Neural crest cell (in vitro differentiated cells): Measurements from ENCODE around the gene HSP90AB1. TPM values are rescaled to one million over a fixed set of nuclear protein-coding genes. Genes with fewer than 3 reads are reported as not detected.

Experiments
- DNase-seq: peaks from one replicate; pipeline ENCODE4 v3.0.0; 2021; ENCODE audit warnings: low read depth, mixed read lengths, low spot score
- H3K27ac Mint-ChIP-seq: one replicate; pipeline ENCODE4 v1.8.0; 2021; ENCODE audit warnings: mild to moderate bottlenecking, mixed read lengths; ENCODE audit not compliant: unreplicated experiment
- H3K27me3 Mint-ChIP-seq: 2 replicates; pipeline ENCODE4 v1.8.0; 2021; ENCODE audit warnings: low read depth, mild to moderate bottlenecking, mixed read lengths
- H3K36me3 Mint-ChIP-seq: 2 replicates; pipeline ENCODE4 v1.8.0; 2021; ENCODE audit warnings: low read depth, mild to moderate bottlenecking, mixed read lengths
- H3K4me1 Mint-ChIP-seq: 2 replicates; pipeline ENCODE4 v1.8.0; 2021; ENCODE audit warnings: mixed read lengths
- H3K4me3 Mint-ChIP-seq: one replicate; pipeline ENCODE4 v1.8.0; 2021; ENCODE audit warnings: mild to moderate bottlenecking, mixed read lengths
- H3K9me3 Mint-ChIP-seq: 2 replicates; pipeline ENCODE4 v1.8.0; 2021; ENCODE audit warnings: mixed read lengths
- total RNA-seq: library from RNA; stranded (reverse); gene quantifications from 2 replicates; pipeline ENCODE4 v1.2.1, GENCODE V29; 2021
- TF ChIP-seq, protein P1 (sequence below): fragments of 200-600 bp; sonication (generic); conservative IDR thresholded peaks from 2 replicates; pipeline ENCODE4 v1.5.0; 2021; ENCODE audit warnings: antibody characterized with exemption, mild to moderate bottlenecking

Gene HSP90AB1
- total RNA-seq, 1 donor from 2014 or later: 1,508 TPM

DNA sequence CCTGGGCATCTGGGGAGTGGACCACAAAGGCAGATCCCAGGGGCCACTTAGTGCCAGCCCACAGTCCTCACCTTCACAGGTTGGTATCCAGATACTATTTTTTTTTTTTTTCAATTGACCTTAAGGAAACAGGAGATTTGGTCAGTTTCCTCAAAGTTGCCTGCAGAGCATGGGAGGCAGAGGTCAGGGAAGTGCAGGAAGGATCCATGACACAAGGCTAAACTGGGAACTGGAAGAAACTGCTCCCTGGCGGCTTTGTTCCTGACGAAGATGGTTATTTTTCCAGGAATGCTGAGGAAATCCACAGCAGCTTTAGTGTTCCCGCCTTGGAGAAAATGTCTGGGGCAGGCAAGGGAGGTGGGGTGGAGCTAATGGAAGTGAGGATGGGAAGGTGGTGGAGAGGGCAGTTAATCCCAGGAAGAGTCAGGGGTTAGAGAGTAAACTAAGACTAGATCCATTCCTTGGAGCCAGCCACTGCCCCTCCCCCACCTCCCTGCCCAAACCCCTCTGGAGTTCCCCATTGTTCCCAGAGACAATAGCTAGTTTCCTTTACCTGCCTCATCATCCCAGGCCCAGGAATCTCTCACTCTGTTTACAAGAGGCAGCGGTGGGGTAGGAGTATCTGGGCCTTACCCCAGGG is 44.4 kb upstream of the HSP90AB1 start:
- no peak overlapping the region for H3K4me3 Mint-ChIP-seq
- H3K27ac Mint-ChIP-seq: peak overlapping the region; percentile 91
- H3K27me3 Mint-ChIP-seq: peaks cover 3% of the 10 kb centered on the region
- TF ChIP-seq, protein P1, sequence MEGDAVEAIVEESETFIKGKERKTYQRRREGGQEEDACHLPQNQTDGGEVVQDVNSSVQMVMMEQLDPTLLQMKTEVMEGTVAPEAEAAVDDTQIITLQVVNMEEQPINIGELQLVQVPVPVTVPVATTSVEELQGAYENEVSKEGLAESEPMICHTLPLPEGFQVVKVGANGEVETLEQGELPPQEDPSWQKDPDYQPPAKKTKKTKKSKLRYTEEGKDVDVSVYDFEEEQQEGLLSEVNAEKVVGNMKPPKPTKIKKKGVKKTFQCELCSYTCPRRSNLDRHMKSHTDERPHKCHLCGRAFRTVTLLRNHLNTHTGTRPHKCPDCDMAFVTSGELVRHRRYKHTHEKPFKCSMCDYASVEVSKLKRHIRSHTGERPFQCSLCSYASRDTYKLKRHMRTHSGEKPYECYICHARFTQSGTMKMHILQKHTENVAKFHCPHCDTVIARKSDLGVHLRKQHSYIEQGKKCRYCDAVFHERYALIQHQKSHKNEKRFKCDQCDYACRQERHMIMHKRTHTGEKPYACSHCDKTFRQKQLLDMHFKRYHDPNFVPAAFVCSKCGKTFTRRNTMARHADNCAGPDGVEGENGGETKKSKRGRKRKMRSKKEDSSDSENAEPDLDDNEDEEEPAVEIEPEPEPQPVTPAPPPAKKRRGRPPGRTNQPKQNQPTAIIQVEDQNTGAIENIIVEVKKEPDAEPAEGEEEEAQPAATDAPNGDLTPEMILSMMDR: no peak
- no peak for DNase-seq
- H3K9me3 Mint-ChIP-seq: no peaks in the 10 kb centered on the region
- no peaks in the 10 kb centered on the region for H3K36me3 Mint-ChIP-seq
- peaks cover 30% of the 10 kb centered on the region for H3K4me1 Mint-ChIP-seq

DNA sequence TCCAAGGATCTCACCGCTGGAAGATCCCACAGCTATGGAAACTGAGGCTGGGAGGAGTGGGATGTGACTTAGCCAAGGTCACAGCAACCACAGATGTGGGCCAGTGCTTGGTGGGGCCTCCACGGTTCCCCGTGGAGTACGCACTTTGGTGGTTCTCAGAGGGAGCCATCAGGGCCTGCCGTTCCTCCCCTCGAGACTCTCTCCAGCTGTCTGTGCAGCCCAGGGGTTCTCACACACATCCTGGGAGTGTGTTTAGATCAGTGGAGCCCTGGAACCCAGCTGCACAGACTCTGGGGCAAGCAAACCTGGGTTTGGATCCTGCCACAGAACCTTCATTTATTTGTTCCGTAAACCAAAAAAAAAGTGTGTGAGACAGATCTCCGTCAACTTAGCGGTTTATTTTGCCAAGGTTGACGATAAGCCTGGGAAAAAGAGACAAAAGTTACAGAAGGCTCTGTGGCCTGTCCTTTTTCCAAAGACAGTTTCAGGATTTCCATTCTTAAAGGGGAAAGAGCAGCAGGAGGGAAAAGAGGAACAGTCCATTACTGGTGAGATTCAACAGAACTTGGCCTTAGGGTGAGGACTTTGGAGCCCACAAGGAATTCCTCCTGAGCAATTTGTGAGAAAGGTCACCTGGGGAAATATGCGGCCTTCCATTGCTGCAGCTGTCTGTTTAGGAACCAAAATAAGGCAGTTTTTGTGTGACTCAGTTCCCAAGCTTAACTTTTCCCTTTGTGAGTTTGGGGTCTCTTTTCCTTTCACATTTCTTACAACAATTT is 43.7 kb upstream of the HSP90AB1 start:
- no peaks in the 10 kb centered on the region for H3K9me3 Mint-ChIP-seq
- H3K27me3 Mint-ChIP-seq: peaks cover 3% of the 10 kb centered on the region
- H3K4me3 Mint-ChIP-seq: no peak overlapping the region
- no peaks in the 10 kb centered on the region for H3K36me3 Mint-ChIP-seq
- TF ChIP-seq, protein P1: no peak
- no peak overlapping the region for H3K27ac Mint-ChIP-seq
- H3K4me1 Mint-ChIP-seq: peaks cover 31% of the 10 kb centered on the region
- DNase-seq: no peak

DNA sequence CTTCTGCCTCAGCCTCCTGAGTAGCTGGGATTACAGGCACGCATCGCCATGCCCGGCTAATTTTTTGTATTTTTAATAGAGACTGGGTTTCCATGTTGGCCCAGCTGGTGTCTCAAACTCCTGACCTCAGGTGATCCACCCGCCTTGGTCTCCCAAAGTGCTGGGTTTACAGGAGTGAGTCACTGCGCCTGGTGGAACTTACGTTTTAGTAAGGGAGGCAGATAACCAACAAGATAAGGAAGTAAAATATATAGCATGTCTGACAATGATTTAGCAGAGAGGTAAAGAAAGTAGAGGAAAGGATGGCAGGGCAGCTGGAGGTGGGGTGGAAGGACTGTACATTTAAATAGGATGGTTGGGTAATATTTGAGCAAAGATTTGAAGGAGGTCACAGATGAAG is 42.9 kb upstream of the HSP90AB1 start:
- Mint-ChIP-seq H3K4me1 (peaks cover 35% of the 10 kb centered on the region), H3K9me3 (no peaks in the 10 kb centered on the region), H3K27me3 (peaks cover 6% of the 10 kb centered on the region), H3K27ac (no peak overlapping the region), H3K4me3 (no peak overlapping the region), H3K36me3 (no peaks in the 10 kb centered on the region)
- TF ChIP-seq, protein P1: no peak
- no peak for DNase-seq

DNA sequence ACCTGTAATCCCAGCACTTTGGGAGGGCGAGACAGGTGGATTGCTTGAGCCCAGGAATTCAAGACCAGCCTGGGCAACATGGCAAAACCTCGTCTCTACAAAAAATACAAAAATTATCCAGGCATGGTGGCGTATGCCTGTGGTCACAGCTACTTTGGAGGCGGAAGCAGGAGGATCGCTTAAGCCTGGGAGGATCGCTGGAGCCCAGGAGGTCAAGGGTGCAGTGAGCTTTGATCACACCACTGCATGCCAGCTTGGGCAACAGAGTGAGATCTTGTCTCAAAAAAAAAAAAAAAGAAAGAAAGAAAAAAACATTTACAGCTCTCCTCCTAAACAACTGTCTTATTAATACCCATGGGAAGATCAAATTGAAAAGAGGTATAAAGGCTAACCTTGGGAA is 38.9 kb upstream of the HSP90AB1 start:
- TF ChIP-seq, protein P1: no peak
- no peak for DNase-seq
- H3K9me3 Mint-ChIP-seq: no peaks in the 10 kb centered on the region
- peaks cover 16% of the 10 kb centered on the region for H3K4me1 Mint-ChIP-seq
- H3K27me3 Mint-ChIP-seq: peaks cover 6% of the 10 kb centered on the region
- peak overlapping the region; percentile 24 for H3K27ac Mint-ChIP-seq
- H3K36me3 Mint-ChIP-seq: no peaks in the 10 kb centered on the region
- no peak overlapping the region for H3K4me3 Mint-ChIP-seq

DNA sequence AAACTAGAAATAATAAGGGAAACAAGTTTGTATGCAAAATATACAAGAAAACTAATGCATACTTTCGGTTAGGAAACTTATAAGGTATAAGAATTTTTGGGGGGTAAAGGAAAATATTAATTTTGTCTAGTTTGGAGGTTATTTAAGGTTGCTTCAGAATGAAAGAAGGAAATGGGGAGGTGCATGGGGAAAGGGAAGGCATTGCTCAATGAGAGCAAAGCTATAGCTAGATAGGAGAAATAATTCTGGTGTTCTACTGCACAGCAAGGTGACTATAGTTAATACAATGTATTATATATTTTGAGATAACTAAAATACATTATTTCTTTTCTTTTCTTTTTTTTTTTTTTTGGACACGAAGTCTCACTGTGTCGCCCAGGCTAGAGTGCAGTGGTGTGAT is 35.6 kb upstream of the HSP90AB1 start:
- Mint-ChIP-seq H3K4me3 (peak overlapping the region; percentile 39), H3K9me3 (no peaks in the 10 kb centered on the region), H3K4me1 (peaks cover 16% of the 10 kb centered on the region), H3K27me3 (peaks cover 3% of the 10 kb centered on the region), H3K36me3 (no peaks in the 10 kb centered on the region), H3K27ac (no peak overlapping the region)
- TF ChIP-seq, protein P1: no peak
- no peak for DNase-seq
